Thyroid gland (tissue), 4 donors: ENCODE data around the gene UGT1A10. TPM values are rescaled to one million over a fixed set of nuclear protein-coding genes. Genes with fewer than 3 reads are reported as not detected.
"Not testable (repeated sequence)": the region's sequence is repeated elsewhere in the genome, so short reads cannot be mapped to it uniquely, and the experiment has no call there.

Experiments used
- DNase-seq, 2 donors: peaks; one replicate each; pipeline ENCODE4 v3.0.0-alpha.2; 2019
- H3K27ac ChIP-seq, 3 donors: fragments of 200-600 bp; sonication (generic); 1 replicate in 2 of 3; 2 replicates in 1 of 3; pipeline ENCODE4 v1.5.1; 2016 to 2019; ENCODE audit warnings: mild to moderate bottlenecking in 1 of 3, moderate library complexity in 1 of 3
- H3K27me3 ChIP-seq: fragments of 200-600 bp; sonication (generic); one replicate; pipeline ENCODE4 v1.5.1; 2019
- H3K36me3 ChIP-seq, 2 donors: fragments of 200-600 bp; sonication (generic); one replicate each; pipeline ENCODE4 v1.5.1; 2016 to 2019
- H3K4me1 ChIP-seq, 2 donors: fragments of 200-600 bp; sonication (generic); one replicate each; pipeline ENCODE4 v1.5.1; 2017 to 2019
- H3K4me3 ChIP-seq, 3 donors: fragments of 200-600 bp; sonication (generic); replicated peaks in 1 of 3; 1 replicate in 2 of 3; 2 replicates in 1 of 3; pipeline ENCODE4 v1.5.1; 2016; ENCODE audit warnings: mild to moderate bottlenecking in 1 of 3
- H3K9me3 ChIP-seq: fragments of 200-600 bp; sonication (generic); one replicate; pipeline ENCODE4 v1.5.1; 2017
- CTCF ChIP-seq, 6 experiments: fragments of 200-600 bp in 3 of 6; fragments of 450-650 bp in 3 of 6; sonication (generic) in 3 of 6; IDR thresholded peaks; one replicate each; pipeline ENCODE4 v1.5.1; 2016 to 2019; ENCODE audit warnings: antibody characterized with exemption in 6 of 6, mild to moderate bottlenecking in 2 of 6, inconsistent platforms in 1 of 6, moderate library complexity in 1 of 6
- POLR2A ChIP-seq, 2 donors: fragments of 450-650 bp; IDR thresholded peaks; one replicate each; pipeline ENCODE4 v1.6.1; 2017; ENCODE audit warnings: antibody characterized with exemption in 2 of 2, mild to moderate bottlenecking in 2 of 2, moderate library complexity in 1 of 2
- WGBS, 2 donors: methylation state at CpG; one replicate each; pipeline ENCODE4 v1.1.5; 2017; 5-methylcytosine and 5-hydroxymethylcytosine counted together
- intact Hi-C: fragments of 100-400 bp; cut with DNase I; formaldehyde crosslinking; loops from one replicate; pipeline ENCODE4 v1.15.1; 2023
- total RNA-seq, 4 donors: library from RNA; depleted of rRNA; stranded (reverse); fragments of >200 nt; gene quantifications; one replicate each; pipeline ENCODE4 v1.2.3, GENCODE V29; 2016

The UGT1A10 gene
- total RNA-seq, 4 donors from 2014 or later: 0.27 TPM; not detected in 3

- WGBS, 2 donors: 82 to 87% methylated on average over 8 of the region's 8 CpGs
- H3K9me3 ChIP-seq: no peaks in the 10 kb centered on the region
- H3K4me3 ChIP-seq: no peak overlapping the region
- H3K4me1 ChIP-seq: peaks cover 16 to 21% of the 10 kb centered on the region in 2 donors
- H3K36me3 ChIP-seq: no peaks in the 10 kb centered on the region
- peak overlapping the region; percentile 91 to 99 (median 96) for H3K27ac ChIP-seq
- TF ChIP-seq CTCF (IDR thresholded peaks at IDR 0.05) (no peak), POLR2A (IDR thresholded peaks at IDR 0.05) (no peak)
- intact Hi-C loops: no loop called here
- no peaks in the 10 kb centered on the region for H3K27me3 ChIP-seq
- no peak for DNase-seq
Observed at GRCh38 chr2:233699424-233700027, 63.3 kb downstream of the UGT1A10 start.

- Histone ChIP-seq H3K27ac (peak overlapping the region; percentile 91 to 99 (median 96)), H3K4me3 (no peak overlapping the region), H3K36me3 (no peaks in the 10 kb centered on the region), H3K4me1 (peaks cover 16 to 21% of the 10 kb centered on the region in 2 donors), H3K9me3 (no peaks in the 10 kb centered on the region), H3K27me3 (no peaks in the 10 kb centered on the region)
- TF ChIP-seq CTCF (IDR thresholded peaks at IDR 0.05) (no peak), POLR2A (IDR thresholded peaks at IDR 0.05) (peak in 1 of 2 donors; percentile 40)
- WGBS, 2 donors: 18 to 20% methylated on average over 1 of the region's 1 CpG
- DNase-seq: peak; percentile 72 to 75
- intact Hi-C loops: no loop called here
Observed at GRCh38 chr2:233700028-233700635, 63.9 kb downstream of the UGT1A10 start.

GRCh38 chr2:233700842-233701241 is 64.6 kb downstream of the UGT1A10 start:
- 95% methylated on average over 5 of the region's 5 CpGs for WGBS, 2 donors
- H3K27me3 ChIP-seq, intact Hi-C loops, H3K36me3 ChIP-seq, H3K9me3 ChIP-seq, DNase-seq, H3K4me3 ChIP-seq: not testable (repeated sequence)
- H3K4me1 ChIP-seq: peaks cover 23 to 26% of the 10 kb centered on the region in 2 donors
- peak overlapping the region; percentile 4 to 99 (median 96) for H3K27ac ChIP-seq

GRCh38 chr2:233702238-233702637 is 66.0 kb downstream of the UGT1A10 start:
- TF ChIP-seq POLR2A (IDR thresholded peaks at IDR 0.05): no peak
- TF ChIP-seq CTCF (IDR thresholded peaks at IDR 0.05): no peak
- WGBS, 2 donors: 69% methylated on average over 3 of the region's 3 CpGs
- intact Hi-C loops: no loop called here
- DNase-seq: no peak
- Histone ChIP-seq H3K27me3 (no peaks in the 10 kb centered on the region), H3K4me3 (no peak overlapping the region), H3K36me3 (no peaks in the 10 kb centered on the region), H3K9me3 (no peaks in the 10 kb centered on the region), H3K4me1 (peaks cover 36 to 37% of the 10 kb centered on the region in 2 donors), H3K27ac (peak overlapping the region in 1 of 3 donors; percentile 39)

GRCh38 chr2:233705911-233706506 is 69.8 kb downstream of the UGT1A10 start:
- Histone ChIP-seq H3K27me3 (no peaks in the 10 kb centered on the region), H3K9me3 (no peaks in the 10 kb centered on the region), H3K4me3 (no peak overlapping the region), H3K27ac (peak overlapping the region; percentile 55 to 84 (median 77)), H3K4me1 (peaks cover 14 to 21% of the 10 kb centered on the region in 2 donors), H3K36me3 (no peaks in the 10 kb centered on the region)
- 35 to 56% methylated on average over 4 of the region's 4 CpGs for WGBS, 2 donors
- peak in 1 of 2 donors; percentile 50 for TF ChIP-seq POLR2A (IDR thresholded peaks at IDR 0.05)
- TF ChIP-seq CTCF (IDR thresholded peaks at IDR 0.05): no peak
- intact Hi-C loops: no loop called here
- DNase-seq: peak; percentile 92 to 94
